Pancreas (tissue), 10 donors: ENCODE results near the gene KRT38. TPM values are rescaled to one million over a fixed set of nuclear protein-coding genes. Genes with fewer than 3 reads are reported as not detected.

ENCODE experiments used
- ATAC-seq, 4 donors: fragments of 200-7000 bp; cut with Tn5 transposase; one replicate each; pipeline versions ENCODE4 v1.8.0 to v1.9.1; 2020; ENCODE audit warnings: mild to moderate bottlenecking in 4 of 4, moderate library complexity in 4 of 4
- DNase-seq, 6 donors: peaks; one replicate each; pipeline ENCODE4 v3.0.0-alpha.2; 2020
- FAIRE-seq: peaks from 2 replicates; lab custom pipeline; 2012; peaks lifted over from hg19 to GRCh38; lab: Jason Lieb, UNC
- H3K27ac ChIP-seq, 4 donors: fragments of 200-600 bp; sonication (generic); 1 replicate in 3 of 4; 2 replicates in 1 of 4; pipeline versions ENCODE4 v1.5.0 to v1.8.0; 2020
- H3K27me3 ChIP-seq, 4 donors: fragments of 200-600 bp; one replicate each; pipeline ENCODE4 v1.8.0; 2021
- H3K36me3 ChIP-seq, 3 donors: fragments of 200-600 bp; sonication (generic) in 1 of 3; one replicate each; pipeline versions ENCODE4 v1.5.0 to v1.8.0; 2020 to 2021
- H3K4me1 ChIP-seq, 3 donors: fragments of 200-600 bp; one replicate each; pipeline ENCODE4 v1.8.0; 2021
- H3K4me3 ChIP-seq, 4 donors: fragments of 200-600 bp; sonication (generic) in 2 of 4; one replicate each; pipeline versions ENCODE4 v1.5.0 to v1.8.0; 2020 to 2021
- H3K9me3 ChIP-seq, 4 donors: fragments of 200-600 bp; one replicate each; pipeline ENCODE4 v1.8.0; 2021
- CTCF ChIP-seq, 4 donors: fragments of 200-600 bp; sonication (generic) in 3 of 4; IDR thresholded peaks; one replicate each; pipeline versions ENCODE4 v1.5.0 to v1.8.0; 2021; ENCODE audit warnings: antibody characterized with exemption in 4 of 4
- WGBS, 2 donors: extraction: QIAGEN DNeasy Blood & Tissue Kit; methylation state at CpG; one replicate each; pipeline ENCODE4 v1.1.7; 2013; 5-methylcytosine and 5-hydroxymethylcytosine counted together
- intact Hi-C, 3 donors: fragments of 100-400 bp; cut with DNase I; formaldehyde crosslinking; loops; one replicate each; pipeline versions ENCODE4 v1.11.1 to v1.14.2; 2022
- polyA plus RNA-seq, 2 donors: library from polyadenylated mRNA; stranded (reverse); fragments of 200-250 nt; gene quantifications; one replicate each; pipeline ENCODE4 v1.2.3, GENCODE V29; 2013
- total RNA-seq, 6 donors: library from RNA; stranded (reverse); fragmentation: NEBNext Ultra II Directional in 4 of 6; extraction: Animal tissue kit (Norgen Biotek cat#: 25700) in 4 of 6; gene quantifications; one replicate each; pipeline versions ENCODE4 v1.2.1 to v1.2.4, GENCODE V29; 2021 to 2023
- donor health status: healthy with polysubstance abuse.
- donor health status: DM: no; HTN: no; CAD: no; lungs with moderate emphysema.
- donor health status: DM: no; HTN: no; CAD: no.
- donor health status: control.
- donor health status: control.
- donor health status: Bipolar disorder and iron deficiency.
- donor health status: DM: yes; HTN: yes; CAD: no.
- donor health status: DM: no; HTN: no; CAD: no.
- donor health status: DM: no; HTN: no; CAD: no.
- donor health status: DM: yes; HTN: yes; CAD: no.

KRT38 gene
- total and polyA plus RNA-seq, 8 donors: not detected

GRCh38 chr17:41439375-41439774 is 1.4 kb downstream of the KRT38 start:
- no peaks in the 10 kb centered on the region for H3K36me3 ChIP-seq
- intact Hi-C loops: no loop called here
- FAIRE-seq: no peak

GRCh38 chr17:41437769-41438168 is 3.0 kb downstream of the KRT38 start:
- Histone ChIP-seq H3K27me3 (no peaks in the 10 kb centered on the region), H3K36me3 (no peaks in the 10 kb centered on the region), H3K4me1 (no peaks in the 10 kb centered on the region), H3K27ac (no peak overlapping the region), H3K9me3 (no peaks in the 10 kb centered on the region), H3K4me3 (no peak overlapping the region)
- intact Hi-C loops: no loop called here
- no peak for DNase-seq
- WGBS, 2 donors: 72 to 78% methylated on average over 9 of the region's 9 CpGs
- TF ChIP-seq CTCF (IDR thresholded peaks at IDR 0.05): no peak
- ATAC-seq: no peak
- FAIRE-seq: no peak

More at GRCh38 chr17:41439375-41439774, 1.4 kb downstream of the KRT38 start:
- no peak for TF ChIP-seq CTCF (IDR thresholded peaks at IDR 0.05)
- ATAC-seq: no peak
- no peaks in the 10 kb centered on the region for H3K4me1 ChIP-seq
- no peak overlapping the region for H3K4me3 ChIP-seq
- WGBS, 2 donors: 46 to 49% methylated on average over 5 of the region's 5 CpGs
- no peak overlapping the region for H3K27ac ChIP-seq
- DNase-seq: no peak
- H3K27me3 ChIP-seq: no peaks in the 10 kb centered on the region
- no peaks in the 10 kb centered on the region for H3K9me3 ChIP-seq

GRCh38 chr17:41437254-41437653 is 3.5 kb downstream of the KRT38 start:
- Histone ChIP-seq H3K4me3 (no peak overlapping the region), H3K36me3 (no peaks in the 10 kb centered on the region), H3K4me1 (no peaks in the 10 kb centered on the region), H3K27me3 (no peaks in the 10 kb centered on the region), H3K27ac (no peak overlapping the region), H3K9me3 (no peaks in the 10 kb centered on the region)
- ATAC-seq (no peak), DNase-seq (no peak), FAIRE-seq (no peak)
- 62 to 68% methylated on average over 7 of the region's 7 CpGs for WGBS, 2 donors
- TF ChIP-seq CTCF (IDR thresholded peaks at IDR 0.05): no peak
- intact Hi-C loops: no loop called here

- no peaks in the 10 kb centered on the region for H3K27me3 ChIP-seq
- TF ChIP-seq CTCF (IDR thresholded peaks at IDR 0.05): no peak
- FAIRE-seq (no peak), DNase-seq (no peak), ATAC-seq (no peak)
- H3K27ac ChIP-seq: no peak overlapping the region
- 61 to 63% methylated on average over 5 of the region's 5 CpGs for WGBS, 2 donors
- intact Hi-C loops: no loop called here
- H3K4me3 ChIP-seq: no peak overlapping the region
- no peaks in the 10 kb centered on the region for H3K36me3 ChIP-seq
- no peaks in the 10 kb centered on the region for H3K4me1 ChIP-seq
- no peaks in the 10 kb centered on the region for H3K9me3 ChIP-seq
Observed at GRCh38 chr17:41434415-41434814, 6.4 kb downstream of the KRT38 start.

- intact Hi-C loops: no loop called here
- H3K9me3 ChIP-seq: no peaks in the 10 kb centered on the region
- no peak overlapping the region for H3K4me3 ChIP-seq
- no peaks in the 10 kb centered on the region for H3K27me3 ChIP-seq
- H3K27ac ChIP-seq: no peak overlapping the region
- no peak for ATAC-seq
- no peak for FAIRE-seq
- H3K36me3 ChIP-seq: no peaks in the 10 kb centered on the region
- H3K4me1 ChIP-seq: no peaks in the 10 kb centered on the region
- WGBS, 2 donors: 40% methylated on average over 4 of the region's 4 CpGs
- DNase-seq: no peak
- no peak for TF ChIP-seq CTCF (IDR thresholded peaks at IDR 0.05)
Observed at GRCh38 chr17:41434005-41434404, 6.8 kb downstream of the KRT38 start.
